Measurements from ENCODE around the gene ENTPD7. TPM values are rescaled to one million over a fixed set of nuclear protein-coding genes. Genes with fewer than 3 reads are reported as not detected.

Gene ENTPD7
- total and polyA plus RNA-seq, 2 experiments from 2014 or later, result 18.6 to 53.3 TPM

DNA sequence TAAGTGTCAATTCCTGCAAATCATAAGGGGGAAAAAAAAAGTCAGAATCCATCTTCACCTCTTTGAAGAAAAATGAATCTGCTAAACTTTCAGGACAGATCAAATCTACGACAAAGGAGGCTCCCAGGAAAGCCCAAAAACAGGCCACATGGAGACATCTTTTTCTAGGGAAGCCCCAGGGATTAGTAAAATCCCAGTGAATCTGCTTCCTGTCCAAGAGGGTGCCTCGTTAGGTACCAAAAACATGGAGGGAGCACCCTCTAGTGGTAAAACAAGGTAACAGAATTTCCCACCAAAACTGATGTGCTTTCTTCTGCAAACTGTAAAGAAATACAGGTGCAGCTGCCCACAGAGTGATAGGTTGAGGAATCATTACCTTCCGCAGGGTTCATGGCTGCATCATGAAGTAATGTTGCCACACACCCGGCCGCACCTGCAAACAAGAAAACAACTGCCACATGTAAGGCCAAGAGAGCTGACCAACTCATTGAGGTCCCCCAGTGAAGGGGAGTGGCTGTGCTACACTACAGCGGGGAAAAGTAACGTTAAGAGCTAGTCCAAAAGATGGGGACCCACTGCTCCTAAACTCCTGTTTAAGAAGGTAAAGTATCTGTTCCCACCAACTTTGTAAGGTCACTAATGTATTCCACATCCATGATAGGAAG lies 47.0 kb upstream of the ENTPD7 start:
- peaks cover 6% of the 10 kb centered on the region for H3K36me3 ChIP-seq (replicated peaks; ENCODE audit: insufficient read depth, low read depth)

DNA sequence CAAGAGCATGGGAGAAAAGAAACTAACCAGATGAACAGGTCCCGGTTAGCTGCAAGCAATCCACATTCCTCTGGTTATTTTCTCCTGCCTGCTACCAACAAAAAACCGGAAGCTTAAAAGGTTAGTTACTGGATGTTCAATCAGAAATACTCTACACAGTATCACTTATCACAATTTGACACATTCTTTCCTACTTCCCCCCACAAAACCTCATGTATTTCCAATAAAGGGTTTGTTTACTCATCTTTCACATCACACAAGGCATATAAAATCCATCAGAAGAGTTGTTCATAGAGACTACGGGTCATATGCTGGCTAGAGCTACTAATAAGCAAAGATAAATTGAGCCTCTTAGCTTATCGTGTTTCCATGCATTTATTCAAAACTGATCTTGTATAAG lies 43.9 kb upstream of the ENTPD7 start:
- Histone ChIP-seq H3K27ac (no peak overlapping the region), H3K9me3 (ENCODE audit: low read depth) (no peaks in the 10 kb centered on the region), H3K9me2 (replicated peaks; ENCODE audit: insufficient read depth) (no peaks in the 10 kb centered on the region), H2AFZ (no peak overlapping the region), H3K4me2 (no peak overlapping the region), H3K4me1 (ENCODE audit: insufficient read depth) (peaks cover 17% of the 10 kb centered on the region), H3K36me3 (replicated peaks; ENCODE audit: insufficient read depth, low read depth) (no peaks in the 10 kb centered on the region), H3K27me3 (no peaks in the 10 kb centered on the region), H4K20me1 (ENCODE audit: insufficient read depth, poor library complexity, severe bottlenecking) (peaks cover 8% of the 10 kb centered on the region), H3K4me3 (no peak overlapping the region), H3K79me2 (peaks cover 48% of the 10 kb centered on the region)
- WGBS (ENCODE audit: low lambda C conversion rate, missing lambda C conversion rate), result 72% methylated on average over 4 of the region's 4 CpGs
- TF ChIP-seq EZH2phosphoT487 (IDR thresholded peaks at IDR 0.05; ENCODE audit: low read depth, severe bottlenecking, unreplicated experiment) (no peak), EZH2 (IDR thresholded peaks at IDR 0.05; ENCODE audit: borderline replicate concordance) (no peak)
- TF ChIP-seq, protein P1, sequence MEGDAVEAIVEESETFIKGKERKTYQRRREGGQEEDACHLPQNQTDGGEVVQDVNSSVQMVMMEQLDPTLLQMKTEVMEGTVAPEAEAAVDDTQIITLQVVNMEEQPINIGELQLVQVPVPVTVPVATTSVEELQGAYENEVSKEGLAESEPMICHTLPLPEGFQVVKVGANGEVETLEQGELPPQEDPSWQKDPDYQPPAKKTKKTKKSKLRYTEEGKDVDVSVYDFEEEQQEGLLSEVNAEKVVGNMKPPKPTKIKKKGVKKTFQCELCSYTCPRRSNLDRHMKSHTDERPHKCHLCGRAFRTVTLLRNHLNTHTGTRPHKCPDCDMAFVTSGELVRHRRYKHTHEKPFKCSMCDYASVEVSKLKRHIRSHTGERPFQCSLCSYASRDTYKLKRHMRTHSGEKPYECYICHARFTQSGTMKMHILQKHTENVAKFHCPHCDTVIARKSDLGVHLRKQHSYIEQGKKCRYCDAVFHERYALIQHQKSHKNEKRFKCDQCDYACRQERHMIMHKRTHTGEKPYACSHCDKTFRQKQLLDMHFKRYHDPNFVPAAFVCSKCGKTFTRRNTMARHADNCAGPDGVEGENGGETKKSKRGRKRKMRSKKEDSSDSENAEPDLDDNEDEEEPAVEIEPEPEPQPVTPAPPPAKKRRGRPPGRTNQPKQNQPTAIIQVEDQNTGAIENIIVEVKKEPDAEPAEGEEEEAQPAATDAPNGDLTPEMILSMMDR (IDR thresholded peaks at IDR 0.05; ENCODE audit: poor library complexity), result no peak
- DNase-seq (ENCODE audit: low spot score), result no peak

More for the DNA sequence above, 47.0 kb upstream of the ENTPD7 start:
- Histone ChIP-seq H2AFZ (no peak overlapping the region), H3K4me3 (no peak overlapping the region), H3K79me2 (peaks cover 21% of the 10 kb centered on the region), H3K9me3 (ENCODE audit: low read depth) (no peaks in the 10 kb centered on the region), H3K9me2 (replicated peaks; ENCODE audit: insufficient read depth) (no peaks in the 10 kb centered on the region), H3K4me1 (ENCODE audit: insufficient read depth) (peaks cover 2% of the 10 kb centered on the region), H3K27me3 (no peaks in the 10 kb centered on the region), H3K4me2 (no peak overlapping the region), H4K20me1 (ENCODE audit: insufficient read depth, poor library complexity, severe bottlenecking) (no peaks in the 10 kb centered on the region), H3K27ac (no peak overlapping the region)
- 35% methylated on average over 7 of the region's 7 CpGs for WGBS (ENCODE audit: low lambda C conversion rate, missing lambda C conversion rate)
- DNase-seq (ENCODE audit: low spot score), result peak; percentile 71
- TF ChIP-seq EZH2phosphoT487 (IDR thresholded peaks at IDR 0.05; ENCODE audit: low read depth, severe bottlenecking, unreplicated experiment), result no peak
- TF ChIP-seq, protein P1 (IDR thresholded peaks at IDR 0.05; ENCODE audit: poor library complexity), result peak; percentile 87

DNA sequence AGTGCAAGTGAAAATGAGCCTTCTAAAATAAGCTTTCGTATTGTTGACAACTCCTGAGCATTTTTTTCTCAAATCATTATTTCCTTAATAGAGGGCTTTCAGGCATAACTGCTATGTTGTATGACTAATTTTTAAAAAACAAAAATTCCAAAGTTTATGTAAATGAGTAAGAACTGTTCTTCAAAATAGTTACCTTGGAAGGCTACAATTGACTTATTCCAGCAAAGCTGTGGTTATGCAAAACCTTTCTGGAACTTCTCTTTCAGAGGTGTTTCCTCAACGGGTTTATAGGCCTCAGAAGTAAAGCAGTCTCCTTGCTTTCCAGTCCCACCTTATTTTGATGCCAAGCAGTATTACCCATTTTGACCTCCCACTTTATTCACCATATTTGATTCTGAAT lies 41.6 kb upstream of the ENTPD7 start:
- Histone ChIP-seq H3K4me2 (peak overlapping the region; percentile 85), H3K27me3 (no peaks in the 10 kb centered on the region), H3K9me2 (replicated peaks; ENCODE audit: insufficient read depth) (no peaks in the 10 kb centered on the region), H3K36me3 (replicated peaks; ENCODE audit: insufficient read depth, low read depth) (no peaks in the 10 kb centered on the region), H4K20me1 (ENCODE audit: insufficient read depth, poor library complexity, severe bottlenecking) (peaks cover 8% of the 10 kb centered on the region), H2AFZ (no peak overlapping the region), H3K27ac (no peak overlapping the region), H3K4me1 (ENCODE audit: insufficient read depth) (peaks cover 25% of the 10 kb centered on the region), H3K9me3 (ENCODE audit: low read depth) (no peaks in the 10 kb centered on the region), H3K79me2 (peaks cover 48% of the 10 kb centered on the region), H3K4me3 (no peak overlapping the region)
- WGBS (ENCODE audit: low lambda C conversion rate, missing lambda C conversion rate), result 68% methylated on average over 2 of the region's 2 CpGs
- DNase-seq (ENCODE audit: low spot score), result no peak
- TF ChIP-seq EZH2 (IDR thresholded peaks at IDR 0.05; ENCODE audit: borderline replicate concordance) (no peak), EZH2phosphoT487 (IDR thresholded peaks at IDR 0.05; ENCODE audit: low read depth, severe bottlenecking, unreplicated experiment) (no peak)
- TF ChIP-seq, protein P1 (IDR thresholded peaks at IDR 0.05; ENCODE audit: poor library complexity), result no peak

All from hepatocyte (in vitro differentiated cells).